BLaER1 treated with 17β-estradiol and CSF1 and Interleukin-3, amounts not matched to agents 10 nM and 100 nM (cell line): Measurements from ENCODE around the gene PRDM16.

Experiments used
- H3K27ac ChIP-seq, 11 experiments: shearing (Covaris generic); formaldehyde crosslinking; 2 replicates each; pipeline ENCODE4 v1.8.1; 2022
- H3K27me3 ChIP-seq, 11 experiments: shearing (Covaris generic); formaldehyde crosslinking; 2 replicates each; pipeline ENCODE4 v1.8.1; 2022
- H3K36me3 ChIP-seq, 11 experiments: shearing (Covaris generic); formaldehyde crosslinking; 2 replicates each; pipeline ENCODE4 v1.8.1; 2022
- H3K4me1 ChIP-seq, 10 experiments: shearing (Covaris generic); formaldehyde crosslinking; 2 replicates each; pipeline ENCODE4 v1.8.1; 2022
- H3K4me2 ChIP-seq, 11 experiments: shearing (Covaris generic); formaldehyde crosslinking; 2 replicates each; pipeline ENCODE4 v1.8.1; 2022
- H3K4me3 ChIP-seq, 10 experiments: shearing (Covaris generic); formaldehyde crosslinking; 2 replicates each; pipeline ENCODE4 v1.8.1; 2022
- H3K9ac ChIP-seq, 11 experiments: shearing (Covaris generic); formaldehyde crosslinking; 2 replicates each; pipeline ENCODE4 v1.8.1; 2022
- H3K9me3 ChIP-seq, 11 experiments: shearing (Covaris generic); formaldehyde crosslinking; replicated peaks in 1 of 11; 2 replicates each; pipeline ENCODE4 v1.8.1; 2022
- H4K20me1 ChIP-seq, 11 experiments: shearing (Covaris generic); formaldehyde crosslinking; 2 replicates each; pipeline ENCODE4 v1.8.1; 2022
- Cebpa-rat ChIP-seq, 11 experiments: shearing (Covaris generic); IDR thresholded peaks; 2 replicates each; pipeline ENCODE4 v1.8.1; 2022

PRDM16 gene

DNA sequence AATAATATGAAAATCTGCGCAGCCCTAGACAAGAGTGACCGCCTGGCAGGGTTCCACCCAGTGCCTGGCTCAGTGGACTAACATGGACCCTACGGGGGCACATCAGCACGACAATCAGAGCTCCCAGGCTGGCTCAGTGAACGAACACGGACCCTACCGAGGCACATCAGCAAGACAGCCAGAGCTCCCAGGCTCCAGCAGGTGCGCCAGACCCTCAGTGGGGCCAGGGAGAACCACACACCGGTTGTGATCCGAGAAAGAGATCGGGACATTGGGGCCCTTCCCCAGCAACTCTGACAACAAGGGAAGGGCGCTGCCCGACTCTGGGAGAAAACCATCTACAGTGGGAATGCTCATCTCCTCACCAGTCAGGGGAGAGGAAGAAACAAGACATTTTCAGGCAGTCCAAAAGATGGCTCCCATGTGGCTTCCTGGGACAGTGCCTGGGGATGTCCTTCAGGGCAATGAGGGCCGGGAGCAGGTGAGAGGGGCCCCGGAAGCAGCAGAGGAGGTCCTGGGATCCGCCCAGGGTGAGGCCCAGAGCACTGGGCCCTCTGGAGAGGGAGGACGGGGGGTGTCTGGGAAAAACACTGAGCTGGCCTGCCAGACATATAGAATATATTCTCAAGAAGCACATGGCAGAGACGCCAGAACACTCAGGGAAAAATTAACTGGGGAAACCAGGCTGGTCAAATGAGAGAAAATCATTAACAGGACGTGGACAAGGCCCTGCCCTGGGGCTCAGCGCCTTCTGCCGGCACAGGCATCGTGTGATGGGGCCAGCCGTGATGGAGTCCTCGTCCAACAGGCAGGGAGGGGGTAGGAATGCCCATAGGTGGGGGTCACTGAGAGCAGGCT is 390.3 kb downstream of the PRDM16 start:
- Histone ChIP-seq H3K4me3 (no peak overlapping the region), H3K36me3 (no peaks in the 10 kb centered on the region), H3K27ac (0 out of 22 replicates have a peak overlapping the region, but pooled peaks of 1 of the 11 experiments have one; percentile 7), H4K20me1 (peaks cover 0 to 23% (median 0%) of the 10 kb centered on the region in 11 experiments; a peak in 9 of 22 replicates), H3K4me1 (peaks cover 50 to 71% (median 66%) of the 10 kb centered on the region in 10 experiments), H3K4me2 (peak overlapping the region; percentile 56 to 98 (median 84)), H3K27me3 (0 out of 22 replicates have a peak, but pooled peaks cover 0 to 4% (median 0%) of the 10 kb centered on the region in 11 experiments), H3K9ac (peak overlapping the region in 4 of 11 experiments; percentile 16 to 44 (median 32); a peak in 4 of 22 replicates), H3K9me3 (no peaks in the 10 kb centered on the region)
- no peak for TF ChIP-seq Cebpa-rat (IDR thresholded peaks at IDR 0.05)

DNA sequence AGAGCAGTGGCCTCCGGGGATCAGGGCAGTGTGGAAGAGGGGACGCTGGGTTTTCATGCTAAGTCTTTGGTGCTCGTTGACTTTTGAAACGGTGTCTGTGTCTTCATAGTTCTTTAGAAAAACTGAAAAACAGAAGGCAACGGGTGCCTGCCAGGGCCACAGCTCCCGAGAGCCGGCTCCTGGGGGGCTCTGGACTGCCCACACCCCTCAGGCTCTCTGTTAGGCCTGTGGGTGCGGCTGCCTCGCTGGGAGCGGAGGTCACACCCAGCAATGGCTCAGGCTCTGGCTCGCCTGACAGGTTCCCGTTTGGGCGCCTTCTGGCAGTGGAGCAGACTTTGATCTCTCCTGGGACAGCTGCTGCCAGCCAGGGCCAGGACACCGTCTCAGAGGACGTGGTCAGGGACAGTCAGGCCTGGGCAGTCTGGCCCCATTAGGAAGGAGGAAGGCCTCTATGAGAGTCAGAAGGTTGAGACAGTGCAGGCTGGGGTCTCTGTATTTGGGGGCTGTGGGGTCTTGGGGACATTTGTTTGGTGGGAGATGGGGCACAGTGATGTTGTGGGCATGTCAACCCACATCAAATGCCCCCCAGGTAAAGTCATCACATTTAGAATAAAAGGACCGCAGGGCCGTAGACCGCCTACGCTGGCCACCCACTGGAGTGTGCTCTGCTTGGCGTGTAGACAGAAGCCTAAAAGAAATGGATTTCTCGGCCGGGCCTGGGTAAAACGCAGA is 391.1 kb downstream of the PRDM16 start:
- H3K9me3 ChIP-seq: no peaks in the 10 kb centered on the region
- H3K4me1 ChIP-seq: peaks cover 48 to 73% (median 69%) of the 10 kb centered on the region in 10 experiments
- no peaks in the 10 kb centered on the region for H3K36me3 ChIP-seq
- H4K20me1 ChIP-seq: peaks cover 0 to 23% (median 0%) of the 10 kb centered on the region in 11 experiments; a peak in 9 of 22 replicates
- H3K27me3 ChIP-seq: 0 out of 22 replicates have a peak, but pooled peaks cover 0 to 4% (median 0%) of the 10 kb centered on the region in 11 experiments
- H3K27ac ChIP-seq: peak overlapping the region in 1 of 11 experiments; percentile 7; a peak in 1 of 22 replicates
- H3K4me3 ChIP-seq: no peak overlapping the region
- peak overlapping the region in 5 of 11 experiments; percentile 15 to 44 (median 34); a peak in 5 of 22 replicates for H3K9ac ChIP-seq
- no peak for TF ChIP-seq Cebpa-rat (IDR thresholded peaks at IDR 0.05)
- peak overlapping the region; percentile 27 to 98 (median 75); a peak in 21 of 22 replicates for H3K4me2 ChIP-seq

DNA sequence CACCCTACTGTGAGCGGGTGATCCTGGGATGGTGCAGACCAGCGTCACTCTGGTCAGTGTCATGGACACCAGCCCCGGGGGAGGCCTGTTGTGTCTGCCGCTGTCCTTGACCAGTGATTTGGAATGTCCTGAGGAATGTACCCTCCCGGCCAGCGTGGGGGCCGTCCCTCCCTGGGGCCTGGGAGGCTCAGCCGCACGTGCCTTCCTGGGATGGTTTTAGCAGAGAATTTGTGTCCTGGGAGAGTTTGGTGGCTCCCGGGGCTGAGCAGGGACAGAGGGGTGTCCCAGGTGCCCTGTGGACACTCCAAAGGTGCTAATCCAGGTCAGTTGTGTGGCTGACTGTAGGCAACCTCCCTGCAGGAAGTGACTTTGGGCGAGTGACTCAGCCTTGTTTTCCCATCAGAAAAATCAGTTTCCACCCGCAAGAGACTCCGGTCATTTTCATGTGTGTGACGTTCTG is 391.7 kb downstream of the PRDM16 start:
- Histone ChIP-seq H3K27ac (no peak overlapping the region), H3K36me3 (no peaks in the 10 kb centered on the region), H3K27me3 (0 out of 22 replicates have a peak, but pooled peaks cover 0 to 4% (median 0%) of the 10 kb centered on the region in 11 experiments), H3K4me3 (no peak overlapping the region), H3K4me2 (peak overlapping the region in 7 of 11 experiments; percentile 41 to 89 (median 75); a peak in 11 of 22 replicates), H4K20me1 (peaks cover 0 to 17% (median 0%) of the 10 kb centered on the region in 11 experiments; a peak in 9 of 22 replicates), H3K9ac (no peak overlapping the region; a peak in 2 of 22 replicates), H3K4me1 (peaks cover 48 to 73% (median 69%) of the 10 kb centered on the region in 10 experiments), H3K9me3 (no peaks in the 10 kb centered on the region)
- no peak for TF ChIP-seq Cebpa-rat (IDR thresholded peaks at IDR 0.05)

- no peak for TF ChIP-seq Cebpa-rat (IDR thresholded peaks at IDR 0.05)
- Histone ChIP-seq H3K4me2 (peak overlapping the region in 5 of 11 experiments; percentile 49 to 89 (median 75); a peak in 9 of 22 replicates), H3K36me3 (no peaks in the 10 kb centered on the region), H3K4me1 (peaks cover 55 to 73% (median 69%) of the 10 kb centered on the region in 10 experiments), H3K27me3 (peaks cover 0 to 4% (median 0%) of the 10 kb centered on the region in 11 experiments; a peak in 2 of 22 replicates), H3K9ac (no peak overlapping the region; a peak in 1 of 22 replicates), H3K9me3 (no peaks in the 10 kb centered on the region), H4K20me1 (peaks cover 0 to 18% (median 2%) of the 10 kb centered on the region in 11 experiments; a peak in 11 of 22 replicates), H3K27ac (no peak overlapping the region), H3K4me3 (no peak overlapping the region)
Measured at GRCh38 chr1:3461238-3461933, 392.4 kb downstream of the PRDM16 start.

DNA sequence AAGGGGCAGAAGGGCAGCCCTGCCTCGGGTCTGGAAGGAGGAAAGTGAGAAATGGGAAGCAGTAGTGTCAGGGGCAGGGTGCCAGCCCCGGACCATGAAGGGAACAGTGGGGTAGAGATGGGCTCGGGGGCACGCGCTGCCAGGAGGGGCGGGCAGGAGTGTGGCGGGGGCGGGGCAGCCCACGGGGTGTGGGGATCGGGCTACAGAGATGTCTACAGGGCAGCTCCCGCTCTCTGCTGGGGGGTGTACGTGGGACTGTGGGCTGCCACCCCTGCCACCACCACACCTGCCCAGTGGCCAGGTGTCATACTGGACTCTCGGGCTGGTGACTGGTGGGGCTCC is 392.9 kb downstream of the PRDM16 start:
- Histone ChIP-seq H3K27ac (no peak overlapping the region), H3K4me1 (peaks cover 57 to 73% (median 69%) of the 10 kb centered on the region in 10 experiments), H3K27me3 (peaks cover 0 to 9% (median 0%) of the 10 kb centered on the region in 11 experiments; a peak in 2 of 22 replicates), H3K4me2 (no peak overlapping the region), H4K20me1 (peaks cover 0 to 23% (median 4%) of the 10 kb centered on the region in 11 experiments; a peak in 11 of 22 replicates), H3K9me3 (no peaks in the 10 kb centered on the region), H3K4me3 (no peak overlapping the region), H3K36me3 (no peaks in the 10 kb centered on the region), H3K9ac (no peak overlapping the region)
- no peak for TF ChIP-seq Cebpa-rat (IDR thresholded peaks at IDR 0.05)

DNA sequence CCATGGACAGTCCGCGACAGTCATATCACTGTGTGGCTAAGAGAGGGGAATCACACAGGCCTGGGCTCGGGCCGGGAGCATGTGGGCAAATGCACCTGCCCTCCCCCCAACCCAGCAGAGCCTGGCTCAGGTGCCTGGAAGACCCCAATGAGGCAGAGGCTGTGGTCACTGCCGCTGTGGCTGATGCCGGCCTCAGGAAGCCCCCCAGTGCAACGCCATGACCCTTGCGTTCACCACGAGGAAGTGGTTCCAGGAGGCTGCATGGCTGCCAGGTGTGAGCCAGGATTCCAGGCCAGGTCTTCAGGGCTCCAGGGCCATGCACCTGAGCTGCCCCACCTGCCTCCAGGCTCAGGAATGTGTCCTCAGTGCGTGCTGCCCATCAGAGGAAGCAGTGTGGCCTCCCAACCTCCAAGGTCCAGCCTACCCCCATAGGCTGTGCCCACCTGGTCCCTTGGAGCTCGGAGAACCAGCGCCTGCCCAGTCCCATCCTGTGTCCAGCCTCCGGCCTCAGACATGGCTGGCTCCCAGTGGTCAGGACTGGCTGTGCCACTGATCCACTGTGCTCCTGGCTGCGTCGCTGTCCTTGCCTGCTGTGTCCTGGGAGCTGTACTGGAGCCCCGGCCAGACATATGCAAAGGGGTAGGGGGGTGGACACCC is 393.5 kb downstream of the PRDM16 start:
- Histone ChIP-seq H3K9ac (no peak overlapping the region), H3K27me3 (peaks cover 0 to 12% (median 0%) of the 10 kb centered on the region in 11 experiments; a peak in 2 of 22 replicates), H4K20me1 (peaks cover 0 to 23% (median 4%) of the 10 kb centered on the region in 11 experiments; a peak in 11 of 22 replicates), H3K4me3 (no peak overlapping the region), H3K4me1 (peaks cover 57 to 73% (median 69%) of the 10 kb centered on the region in 10 experiments), H3K4me2 (no peak overlapping the region), H3K9me3 (no peaks in the 10 kb centered on the region), H3K36me3 (no peaks in the 10 kb centered on the region), H3K27ac (no peak overlapping the region)
- no peak for TF ChIP-seq Cebpa-rat (IDR thresholded peaks at IDR 0.05)

GRCh38 chr1:3463013-3463385 is 394.0 kb downstream of the PRDM16 start:
- Histone ChIP-seq H3K4me1 (peaks cover 56 to 73% (median 69%) of the 10 kb centered on the region in 10 experiments), H4K20me1 (peaks cover 0 to 27% (median 4%) of the 10 kb centered on the region in 11 experiments; a peak in 11 of 22 replicates), H3K27ac (no peak overlapping the region), H3K36me3 (no peaks in the 10 kb centered on the region), H3K4me2 (no peak overlapping the region), H3K27me3 (peaks cover 0 to 12% (median 0%) of the 10 kb centered on the region in 11 experiments; a peak in 2 of 22 replicates), H3K9me3 (no peaks in the 10 kb centered on the region), H3K9ac (no peak overlapping the region), H3K4me3 (no peak overlapping the region)
- no peak for TF ChIP-seq Cebpa-rat (IDR thresholded peaks at IDR 0.05)
